OCI-LY7 (cell line): ENCODE measurements around the gene ZNF333. TPM values are rescaled to one million over a fixed set of nuclear protein-coding genes. Genes with fewer than 3 reads are reported as not detected.
A peak's percentile ranks its signal among the peaks of the same experiment; 100 is the strongest.

Experiments used
- BruUV-seq: library from RNA; stranded (reverse); fragments of 400-500 nt; replicated peaks from 2 replicates; lab custom pipeline; 2021; lab: Mats Ljungman, UMichigan
- CTCF ChIA-PET: fragments of 300-600 bp; sonication (Branson Sonifier 250); formaldehyde crosslinking; loops from one replicate; lab custom pipeline; 2022; ENCODE audit warnings: antibody characterized with exemption; ENCODE audit not compliant: unreplicated experiment; lab: Charles Lee
- POLR2A ChIA-PET: fragments of 300-600 bp; sonication (Branson Sonifier 250); formaldehyde crosslinking; loops from one replicate; lab custom pipeline; 2022; ENCODE audit warnings: antibody characterized with exemption; lab: Charles Lee
- DNase-seq: peaks from one replicate; pipeline ENCODE4 v3.0.0-alpha.2; 2015; ENCODE audit warnings: low spot score
- H2AFZ ChIP-seq: fragments of 200-600 bp; sonication (generic), shearing (Covaris generic); 2 replicates; pipeline ENCODE4 v1.6.1; 2014; ENCODE audit warnings: mild to moderate bottlenecking, antibody characterized with exemption, low read length, moderate library complexity
- H3K27ac ChIP-seq: fragments of 200-600 bp; sonication (generic); 2 replicates; pipeline ENCODE4 v1.5.1; 2014; ENCODE audit warnings: mixed run types, low read depth, mild to moderate bottlenecking, moderate library complexity, low read length, inconsistent platforms; ENCODE audit not compliant: poor library complexity, severe bottlenecking
- H3K36me3 ChIP-seq: fragments of 200-600 bp; sonication (generic); 2 replicates; pipeline ENCODE4 v1.6.1; 2014; ENCODE audit warnings: mild to moderate bottlenecking, antibody characterized with exemption, low read length, moderate library complexity, mixed read lengths; ENCODE audit not compliant: insufficient read depth
- H3K4me1 ChIP-seq: fragments of 200-600 bp; sonication (generic); 2 replicates; pipeline ENCODE4 v1.5.1; 2014; ENCODE audit warnings: mild to moderate bottlenecking, low read length; ENCODE audit not compliant: insufficient read depth, poor library complexity, severe bottlenecking
- H3K4me2 ChIP-seq: fragments of 200-600 bp; sonication (generic); 2 replicates; pipeline ENCODE4 v1.6.1; 2014; ENCODE audit warnings: mild to moderate bottlenecking, low read length
- H3K4me3 ChIP-seq: fragments of 200-600 bp; sonication (generic); 2 replicates; pipeline ENCODE4 v1.5.1; 2014; ENCODE audit warnings: mild to moderate bottlenecking, low read depth, low read length; ENCODE audit not compliant: poor library complexity, severe bottlenecking
- H3K79me2 ChIP-seq: fragments of 200-600 bp; sonication (generic); 2 replicates; pipeline ENCODE4 v1.6.1; 2016; ENCODE audit warnings: low read depth, mild to moderate bottlenecking, low read length, moderate library complexity, mixed read lengths; ENCODE audit not compliant: insufficient read depth
- H3K9me2 ChIP-seq: fragments of 200-600 bp; sonication (generic); 2 replicates; pipeline ENCODE4 v1.6.1; 2016; ENCODE audit warnings: mild to moderate bottlenecking, low read length, mixed read lengths; ENCODE audit not compliant: insufficient read depth
- H3K9me3 ChIP-seq: fragments of 200-600 bp; sonication (generic); 2 replicates; pipeline ENCODE4 v1.6.1; 2014; ENCODE audit warnings: mild to moderate bottlenecking, mixed run types, low read length, mixed read lengths
- H4K20me1 ChIP-seq: fragments of 200-600 bp; sonication (generic); 2 replicates; pipeline ENCODE4 v1.6.1; 2014; ENCODE audit warnings: mild to moderate bottlenecking, antibody characterized with exemption, low read length, moderate library complexity, mixed read lengths; ENCODE audit not compliant: insufficient read depth
- CTCF ChIP-seq: fragments of 200-600 bp; sonication (generic); conservative IDR thresholded peaks from 2 replicates; pipeline ENCODE4 v1.5.1; 2014; ENCODE audit warnings: mild to moderate bottlenecking, antibody characterized with exemption, low read length, moderate library complexity, mixed read lengths
- EZH2phosphoT487 ChIP-seq: fragments of 200-600 bp; sonication (generic); IDR thresholded peaks from 2 replicates; pipeline ENCODE4 v1.6.1; 2018; ENCODE audit warnings: low read depth, borderline replicate concordance, mild to moderate bottlenecking, mixed run types, antibody characterized with exemption, low read length, moderate library complexity, mixed read lengths
- intact Hi-C: fragments of 100-400 bp; cut with micrococcal nuclease; formaldehyde crosslinking; loops from one replicate; pipeline ENCODE4 v1.10.0; 2022; ENCODE audit not compliant: unreplicated experiment
- total RNA-seq, 2 experiments: library from RNA; depleted of rRNA in 1 of 2; stranded (reverse); fragments of >200 nt in 1 of 2; shearing (Covaris generic) in 1 of 2; gene quantifications; 2 replicates each; pipeline ENCODE4 v1.2.3, GENCODE V29; 2014 to 2022

The ZNF333 gene
- total RNA-seq, 2 experiments from 2014 or later = 25.0 to 26.1 TPM

DNA sequence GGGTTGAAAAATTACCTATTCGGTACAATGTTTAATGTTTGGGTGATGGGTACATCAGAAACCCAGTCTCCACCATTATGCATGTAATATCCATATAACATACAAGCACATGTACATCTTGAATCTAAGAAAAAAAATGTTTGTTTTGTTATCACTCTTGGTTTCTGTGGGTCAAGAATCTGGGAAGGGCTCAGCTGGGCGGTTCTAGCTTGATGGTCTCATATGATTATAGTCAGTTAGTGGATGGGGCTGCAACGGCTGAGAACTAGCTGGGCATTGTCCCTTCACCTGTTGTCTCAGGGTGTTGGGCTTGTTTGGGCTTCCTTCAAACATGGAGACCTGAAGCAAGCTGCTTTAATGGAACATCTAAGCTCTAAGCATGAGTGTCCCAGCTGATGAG, 19.9 kb upstream of the ZNF333 start:
- intact Hi-C loops = no loop called here
- H3K27ac ChIP-seq = no peak overlapping the region
- peaks cover 24% of the 10 kb centered on the region for H3K4me1 ChIP-seq
- ChIA-PET POLR2A (interaction anchor here (1.0 kb wide), 1 partner anchor 18 kb away, joined by 3 read pairs; no protein-coding TSS in a partner anchor), CTCF (no interaction called here)
- no peaks in the 10 kb centered on the region for H4K20me1 ChIP-seq
- no peak overlapping the region for H2AFZ ChIP-seq
- H3K4me2 ChIP-seq = no peak overlapping the region
- DNase-seq = no peak
- no TSS peak for BruUV-seq
- no peaks in the 10 kb centered on the region for H3K9me3 ChIP-seq
- H3K4me3 ChIP-seq = no peak overlapping the region
- H3K9me2 ChIP-seq = no peaks in the 10 kb centered on the region
- no peaks in the 10 kb centered on the region for H3K79me2 ChIP-seq
- no peaks in the 10 kb centered on the region for H3K36me3 ChIP-seq
- no peak for TF ChIP-seq CTCF
- no peak for TF ChIP-seq EZH2phosphoT487

DNA sequence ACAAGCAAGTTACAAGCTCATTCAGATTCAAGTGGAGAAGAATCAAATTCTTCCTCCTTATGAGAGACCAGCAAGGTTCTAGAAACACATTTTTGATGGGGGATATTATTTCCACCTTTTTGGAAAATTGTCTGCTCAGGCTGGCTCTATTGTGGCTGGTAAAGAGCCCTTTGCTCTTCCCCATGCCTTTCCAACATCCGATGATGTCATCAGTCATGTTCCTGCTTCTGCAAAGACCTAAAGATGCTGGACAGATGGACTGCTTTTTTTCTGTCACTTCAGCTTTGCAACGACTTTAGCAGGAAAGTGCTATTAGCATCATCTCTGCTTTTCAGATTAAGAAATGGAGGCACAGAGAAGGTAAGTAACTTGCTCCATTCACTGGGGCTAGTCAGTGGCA, 19.4 kb upstream of the ZNF333 start:
- Histone ChIP-seq H4K20me1 (no peaks in the 10 kb centered on the region), H3K27ac (no peak overlapping the region), H3K9me2 (no peaks in the 10 kb centered on the region), H3K36me3 (no peaks in the 10 kb centered on the region), H2AFZ (no peak overlapping the region), H3K79me2 (no peaks in the 10 kb centered on the region), H3K9me3 (no peaks in the 10 kb centered on the region), H3K4me2 (no peak overlapping the region), H3K4me3 (no peak overlapping the region), H3K4me1 (peaks cover 29% of the 10 kb centered on the region)
- ChIA-PET CTCF (no interaction called here), POLR2A (interaction anchor here (1.0 kb wide), 1 partner anchor 18 kb away, joined by 3 read pairs; no protein-coding TSS in a partner anchor)
- no peak for DNase-seq
- intact Hi-C loops = no loop called here
- TF ChIP-seq EZH2phosphoT487 (no peak), CTCF (no peak)
- BruUV-seq = no TSS peak

GRCh38 chr19:14672188-14672872, 17.5 kb upstream of the ZNF333 start:
- no peaks in the 10 kb centered on the region for H3K9me2 ChIP-seq
- BruUV-seq = no TSS peak
- no peak overlapping the region for H3K27ac ChIP-seq
- H3K9me3 ChIP-seq = no peaks in the 10 kb centered on the region
- no peak overlapping the region for H3K4me2 ChIP-seq
- TF ChIP-seq CTCF (no peak), EZH2phosphoT487 (no peak)
- peaks cover 29% of the 10 kb centered on the region for H3K4me1 ChIP-seq
- intact Hi-C loops = no loop called here
- no peaks in the 10 kb centered on the region for H3K79me2 ChIP-seq
- H3K4me3 ChIP-seq = no peak overlapping the region
- DNase-seq = peak; percentile 31
- CTCF ChIA-PET = no interaction called here
- POLR2A ChIA-PET = interaction anchor here (0.6 to 1.8 kb wide), 4 partner anchors 9 to 101 kb away, joined by 4 read pairs; no protein-coding TSS in a partner anchor
- H4K20me1 ChIP-seq = no peaks in the 10 kb centered on the region
- H2AFZ ChIP-seq = peak overlapping the region; percentile 50
- H3K36me3 ChIP-seq = no peaks in the 10 kb centered on the region
